Peyer's patch (tissue), 4 donors: ENCODE data around the gene WNT3A.

Experiments used
- CTCF ChIP-seq, 6 experiments: fragments of 450-650 bp in 4 of 6; fragments of 200-600 bp in 2 of 6; sonication (generic) in 1 of 6; IDR thresholded peaks; one replicate each; pipeline ENCODE4 v1.5.1; 2017 to 2019; ENCODE audit warnings: antibody characterized with exemption in 6 of 6, mild to moderate bottlenecking in 3 of 6, moderate library complexity in 1 of 6
- POLR2A ChIP-seq, 2 donors: fragments of 450-650 bp; IDR thresholded peaks; one replicate each; pipeline ENCODE4 v1.5.1; 2017; ENCODE audit warnings: antibody characterized with exemption in 2 of 2, mild to moderate bottlenecking in 2 of 2, moderate library complexity in 2 of 2

GRCh38 chr1:228106800-228107054 is 99.9 kb downstream of the WNT3A start:
- no peak for TF ChIP-seq CTCF (IDR thresholded peaks at IDR 0.05)
- TF ChIP-seq POLR2A (IDR thresholded peaks at IDR 0.05): no peak
